Right forelimb (tissue), 1 donor: ENCODE data around the gene ZNF660.
"Not testable (repeated sequence)": the region's sequence is repeated elsewhere in the genome, so short reads cannot be mapped to it uniquely, and the experiment has no call there.

Experiments
- DNase-seq: peaks from one replicate; pipeline ENCODE4 v3.0.0-alpha.2; 2018

Gene ZNF660

GRCh38 chr3:44584646-44585501 is at the start of gene ZNF660:
Gene ZNF660 (plus strand): TSS chr3:44584964. CDS start chr3:44594194, 9,230 bp downstream.
- DNase-seq = peak; percentile 87

DNA sequence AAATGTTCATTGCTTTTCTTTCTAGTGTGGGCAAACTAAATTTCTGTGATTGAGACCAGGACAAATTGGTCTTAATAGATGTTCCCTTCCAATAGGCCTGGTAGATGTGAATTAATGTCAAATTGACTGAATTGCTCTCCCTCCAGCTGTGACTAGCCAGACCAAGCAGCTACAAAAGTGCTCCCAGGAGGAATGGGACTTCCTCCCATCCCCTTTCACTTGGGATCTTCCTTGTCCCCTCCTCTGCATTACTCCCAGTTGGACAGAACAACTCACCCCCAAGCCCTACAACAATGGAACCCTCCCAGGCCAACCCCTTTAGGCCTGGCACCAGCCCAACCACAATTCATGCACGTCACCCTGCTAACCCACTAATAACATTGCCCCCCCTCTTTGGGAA is 49.4 kb upstream of the ZNF660 start:
- no peak for DNase-seq

GRCh38 chr3:44544811-44545210 is 40.0 kb upstream of the ZNF660 start:
- not testable (repeated sequence) for DNase-seq

GRCh38 chr3:44554626-44555592 is 29.9 kb upstream of the ZNF660 start, which contains the start of gene ZKSCAN7:
Gene ZKSCAN7 (plus strand): TSS chr3:44555193. CDS start chr3:44557048, 1,855 bp downstream.
- peak; percentile 82 for DNase-seq

DNA sequence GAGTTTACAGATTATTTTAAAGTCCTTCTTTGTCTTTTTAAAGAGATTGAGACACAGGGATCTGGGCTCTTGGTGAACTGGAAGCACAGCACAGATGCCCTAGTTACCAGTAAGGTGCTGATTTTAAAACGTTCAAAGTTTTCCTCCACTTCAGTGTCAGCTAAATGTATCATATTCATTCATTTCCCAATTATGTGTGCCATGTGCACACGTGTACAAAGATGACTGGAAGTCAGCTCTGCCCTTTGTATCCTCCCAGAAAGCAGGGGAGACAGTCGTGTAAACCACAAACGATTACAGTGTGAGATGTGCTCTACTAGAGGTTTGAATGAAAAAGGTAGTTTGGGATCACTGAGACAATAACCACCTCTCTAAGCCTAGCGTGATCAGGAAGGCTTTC is 29.0 kb upstream of the ZNF660 start:
- no peak for DNase-seq

GRCh38 chr3:44557074-44557473 is 27.7 kb upstream of the ZNF660 start:
- no peak for DNase-seq

- no peak for DNase-seq
Measured at GRCh38 chr3:44561076-44561475, 23.7 kb upstream of the ZNF660 start.

GRCh38 chr3:44562147-44562546 is 22.6 kb upstream of the ZNF660 start:
- DNase-seq = no peak

- DNase-seq = no peak
Measured at GRCh38 chr3:44568561-44568960, 16.2 kb upstream of the ZNF660 start.

DNA sequence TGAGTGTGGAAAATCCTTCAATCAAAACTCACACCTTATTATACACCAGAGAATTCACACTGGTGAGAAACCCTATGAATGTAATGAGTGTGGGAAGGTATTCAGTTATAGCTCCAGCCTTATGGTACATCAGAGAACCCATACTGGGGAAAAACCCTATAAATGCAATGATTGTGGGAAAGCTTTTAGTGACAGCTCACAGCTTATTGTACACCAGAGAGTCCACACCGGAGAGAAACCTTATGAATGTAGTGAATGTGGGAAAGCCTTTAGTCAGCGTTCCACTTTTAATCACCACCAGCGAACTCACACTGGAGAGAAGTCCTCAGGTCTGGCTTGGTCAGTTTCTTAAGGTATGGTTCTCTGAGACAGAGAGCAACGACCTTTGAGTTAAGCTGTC is 13.7 kb upstream of the ZNF660 start:
- DNase-seq = no peak

- DNase-seq = no peak
Measured at GRCh38 chr3:44576613-44577012, 8.2 kb upstream of the ZNF660 start.

GRCh38 chr3:44577354-44577952 is 7.3 kb upstream of the ZNF660 start:
- DNase-seq = not testable (repeated sequence)

DNA sequence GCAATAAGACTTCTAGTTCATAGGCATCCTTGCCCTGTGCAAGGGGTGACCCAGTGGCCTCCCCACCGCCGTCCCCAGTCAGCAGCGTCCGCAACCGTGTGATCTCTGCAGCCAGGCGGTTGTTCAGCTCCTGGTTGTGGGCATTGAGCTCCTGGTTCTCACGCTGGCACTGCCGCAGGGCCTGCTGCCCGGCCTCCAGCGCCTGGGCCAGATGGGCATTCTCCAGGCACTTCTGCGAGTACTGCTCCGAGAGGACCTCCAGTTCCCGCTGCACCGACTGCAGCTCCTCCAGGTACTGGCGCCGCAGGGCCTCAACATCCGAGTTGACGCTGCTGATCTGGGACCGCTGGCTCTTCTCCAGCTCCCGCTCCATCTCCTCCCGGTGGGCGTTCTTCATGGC is 6.4 kb upstream of the ZNF660 start:
- DNase-seq = not testable (repeated sequence)

- not testable (repeated sequence) for DNase-seq
Measured at GRCh38 chr3:44578924-44579515, 5.7 kb upstream of the ZNF660 start.

GRCh38 chr3:44579749-44580148 is 5.0 kb upstream of the ZNF660 start:
- DNase-seq = not testable (repeated sequence)

DNA sequence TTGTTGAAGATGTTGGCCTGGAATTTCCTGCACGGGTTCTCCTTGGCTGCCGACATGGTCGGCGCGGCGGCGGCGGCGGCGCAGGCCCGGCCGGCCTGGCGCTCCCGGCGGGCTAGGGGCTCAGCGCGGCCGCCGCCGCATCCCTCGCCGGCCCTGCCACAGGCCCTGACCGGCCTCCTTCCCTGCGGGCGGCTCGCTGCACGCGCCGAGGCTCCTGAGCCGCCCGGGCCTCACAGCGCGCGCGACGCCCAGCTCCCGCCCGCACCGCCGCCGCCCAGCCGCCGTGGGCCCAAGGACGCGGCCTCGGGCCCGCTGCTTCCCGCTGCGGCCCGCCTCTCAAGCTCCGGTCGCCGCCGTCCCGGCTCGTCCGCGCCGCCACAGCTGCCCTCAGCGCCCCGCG is 3.8 kb upstream of the ZNF660 start:
- DNase-seq = not testable (repeated sequence)

DNA sequence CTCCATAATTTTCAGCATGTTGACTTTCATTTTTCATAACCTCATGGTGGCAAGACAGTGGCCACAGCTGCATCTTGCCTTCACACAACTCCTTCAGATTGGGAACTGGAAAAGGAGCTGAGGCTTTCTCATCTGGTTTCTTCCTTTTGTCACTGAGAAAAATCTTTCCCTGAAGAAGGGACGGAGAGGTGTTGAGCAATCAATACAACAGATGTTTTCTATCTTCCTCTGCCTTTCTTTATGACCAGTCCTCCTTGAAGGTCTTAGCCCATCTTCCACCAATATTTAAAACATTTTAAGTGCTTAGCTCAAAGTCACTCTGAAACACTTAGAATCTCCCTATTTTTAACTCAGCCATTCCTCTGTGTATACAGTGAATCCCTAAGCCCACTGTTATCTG is 11.9 kb downstream of the ZNF660 start:
- DNase-seq = no peak

DNA sequence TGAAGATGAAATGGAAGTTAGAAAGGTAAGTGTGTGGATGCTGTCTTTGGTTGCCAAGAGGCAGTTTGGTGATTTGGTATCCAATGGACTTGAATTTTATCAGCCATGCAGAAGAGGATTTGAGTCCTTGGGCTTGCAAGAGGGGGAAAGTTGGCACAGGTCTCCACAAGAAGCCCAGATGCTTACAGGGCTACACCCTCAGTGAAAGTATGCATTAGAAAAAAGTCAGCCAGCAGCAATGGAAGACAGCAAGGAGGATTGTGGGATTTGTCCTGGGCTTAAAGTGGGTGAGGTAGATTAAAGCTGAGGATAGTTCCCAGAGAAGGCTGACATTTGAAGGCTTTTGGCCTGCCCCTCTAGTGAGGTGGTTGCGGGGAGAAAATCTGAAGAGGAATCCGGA is 17.0 kb downstream of the ZNF660 start:
- no peak for DNase-seq

DNA sequence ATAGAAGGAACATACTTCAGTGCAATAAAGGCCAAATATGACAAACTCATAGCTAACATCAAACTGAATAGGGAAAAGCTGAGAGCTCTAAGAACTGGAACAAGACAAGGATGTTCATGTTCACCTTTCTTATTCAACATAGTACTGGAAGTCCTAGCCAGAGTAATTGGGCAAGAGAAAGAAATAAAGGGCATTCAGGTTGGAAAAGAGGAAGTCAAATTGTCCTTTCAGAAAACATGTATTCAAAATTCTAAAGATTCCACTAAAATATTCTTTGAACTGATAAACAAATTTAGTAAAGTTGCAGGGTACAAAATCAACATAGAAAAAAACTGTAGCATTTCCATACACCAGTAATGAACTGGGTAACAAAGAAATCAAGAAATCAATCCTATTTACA is 27.9 kb downstream of the ZNF660 start:
- no peak for DNase-seq

DNA sequence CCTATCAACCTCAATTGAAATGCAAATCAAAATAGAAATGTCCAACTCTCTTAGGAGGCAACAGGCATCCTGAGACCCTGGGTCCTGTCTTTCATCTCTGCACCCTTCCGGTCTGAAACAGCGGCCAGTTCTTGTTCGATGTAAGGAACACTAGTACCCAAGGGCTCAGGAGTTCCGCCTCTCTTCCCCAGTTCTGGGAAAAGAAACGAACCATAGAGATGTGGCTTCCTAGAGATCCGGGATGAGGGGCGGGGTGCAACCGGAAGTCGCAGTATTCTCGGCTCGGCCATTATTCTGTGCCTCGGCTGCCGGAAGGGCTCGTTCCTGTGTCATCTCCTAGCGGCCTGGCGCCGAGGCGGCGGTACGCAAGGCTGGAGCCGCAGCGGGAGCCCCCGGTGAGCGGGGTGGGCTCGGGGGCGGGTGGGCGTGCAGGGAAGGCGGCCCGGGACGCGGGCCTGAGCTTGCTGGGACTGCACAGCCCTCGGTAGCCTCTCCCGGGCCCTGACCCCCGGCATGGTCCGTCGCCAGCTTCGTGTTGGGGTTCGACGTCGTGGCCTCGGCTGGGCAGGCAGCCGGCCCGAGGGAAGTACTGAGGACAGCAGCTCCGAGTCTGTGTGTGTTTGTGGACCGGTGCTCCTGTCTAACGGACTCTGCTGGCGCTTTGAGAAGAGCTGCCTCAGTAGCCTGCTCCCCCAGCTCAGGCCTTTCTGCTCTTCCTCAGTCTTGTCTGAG is 40.2 kb downstream of the ZNF660 start, which contains the start of gene ZNF197:
Gene ZNF197, plus strand, starts transcription at position 288 of the 732 bp plus-strand sequence. CDS start 4,119 bp downstream, outside the sequence.
- DNase-seq = peak; percentile 89

- no peak for DNase-seq
Measured at GRCh38 chr3:44628716-44629115, 44.0 kb downstream of the ZNF660 start.

GRCh38 chr3:44632193-44632592 is 47.4 kb downstream of the ZNF660 start:
- DNase-seq = no peak
